Stimulated activated CD8-positive, alpha-beta memory T cell treated with anti-CD3 and anti-CD28 coated beads, Interleukin-2, amount 100 ng/mL, for 48 hours (primary cell): ENCODE results near the gene FGFR3.
"Not testable (repeated sequence)": the region's sequence is repeated elsewhere in the genome, so short reads cannot be mapped to it uniquely, and the experiment has no call there.

Experiments
- DNase-seq, 2 donors: peaks; one replicate each; pipeline ENCODE4 v3.0.0-alpha.2; 2020; ENCODE audit warnings: low read depth in 2 of 2

Gene FGFR3

DNA sequence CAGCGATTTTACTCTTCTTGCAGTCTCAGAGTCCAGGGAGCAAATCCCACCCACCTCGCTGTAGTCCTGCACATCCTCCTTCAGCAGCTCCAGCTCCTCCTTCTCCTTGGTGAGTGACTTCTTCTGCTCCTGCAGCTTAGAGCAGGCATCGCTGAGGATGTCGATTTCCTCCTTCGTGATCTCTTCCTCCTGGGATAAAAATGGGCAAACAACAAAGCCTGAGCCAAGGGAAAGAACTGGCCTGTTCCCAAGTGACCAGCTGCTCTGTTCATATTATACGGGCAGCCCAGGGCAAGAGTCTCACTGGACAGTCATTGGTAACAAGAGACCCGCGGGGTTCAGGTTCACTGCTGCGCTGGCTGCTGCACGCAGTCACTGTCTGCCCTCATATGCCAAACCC lies 26.2 kb downstream of the FGFR3 start:
- no peak for DNase-seq

- DNase-seq: no peak
These were observed 26.7 kb downstream of the FGFR3 start for GRCh38 chr4:1819816-1820215.

DNA sequence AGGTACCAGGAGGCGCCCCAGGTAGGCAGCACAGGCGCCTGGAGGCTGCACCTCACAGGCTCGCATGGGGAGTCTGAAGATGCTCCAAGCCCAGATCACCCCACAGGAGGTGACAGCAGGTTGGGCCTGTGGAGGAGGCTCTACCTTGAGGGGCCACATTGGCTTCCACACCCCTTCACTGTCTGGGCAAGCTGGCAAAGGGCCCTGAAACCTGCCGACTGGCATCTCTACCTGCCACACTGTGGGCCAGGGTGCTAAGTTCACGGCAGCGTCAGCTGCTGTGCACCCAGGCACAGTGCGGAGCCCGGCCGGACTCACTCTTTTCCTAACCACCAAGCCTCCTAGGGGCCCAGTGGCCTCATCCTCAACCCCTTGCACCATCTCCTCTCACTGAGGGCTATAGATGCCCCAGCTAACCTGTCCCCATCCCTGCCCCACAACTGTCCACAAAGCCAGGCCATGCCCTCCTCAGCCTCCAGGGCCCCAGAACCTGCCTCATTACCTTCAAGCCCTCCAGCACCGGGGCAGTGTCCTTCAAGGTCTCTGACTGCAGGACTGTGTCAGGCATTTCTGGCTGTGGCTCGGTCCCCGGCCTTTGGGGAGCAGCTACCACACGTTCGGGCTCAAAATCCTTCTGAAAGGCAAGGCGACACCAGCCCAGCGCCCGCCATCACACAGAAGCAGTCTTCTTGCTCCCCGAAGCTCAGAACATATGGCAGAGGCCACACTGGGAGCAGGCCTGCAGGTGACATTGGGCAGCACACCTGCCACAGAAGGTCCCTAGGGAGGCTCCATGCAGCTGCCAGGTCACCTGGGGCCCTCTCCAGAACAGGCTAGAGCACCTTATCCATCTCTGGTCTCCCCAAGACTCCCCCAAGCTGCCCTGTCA lies 28.8 kb downstream of the FGFR3 start:
- no peak for DNase-seq

DNA sequence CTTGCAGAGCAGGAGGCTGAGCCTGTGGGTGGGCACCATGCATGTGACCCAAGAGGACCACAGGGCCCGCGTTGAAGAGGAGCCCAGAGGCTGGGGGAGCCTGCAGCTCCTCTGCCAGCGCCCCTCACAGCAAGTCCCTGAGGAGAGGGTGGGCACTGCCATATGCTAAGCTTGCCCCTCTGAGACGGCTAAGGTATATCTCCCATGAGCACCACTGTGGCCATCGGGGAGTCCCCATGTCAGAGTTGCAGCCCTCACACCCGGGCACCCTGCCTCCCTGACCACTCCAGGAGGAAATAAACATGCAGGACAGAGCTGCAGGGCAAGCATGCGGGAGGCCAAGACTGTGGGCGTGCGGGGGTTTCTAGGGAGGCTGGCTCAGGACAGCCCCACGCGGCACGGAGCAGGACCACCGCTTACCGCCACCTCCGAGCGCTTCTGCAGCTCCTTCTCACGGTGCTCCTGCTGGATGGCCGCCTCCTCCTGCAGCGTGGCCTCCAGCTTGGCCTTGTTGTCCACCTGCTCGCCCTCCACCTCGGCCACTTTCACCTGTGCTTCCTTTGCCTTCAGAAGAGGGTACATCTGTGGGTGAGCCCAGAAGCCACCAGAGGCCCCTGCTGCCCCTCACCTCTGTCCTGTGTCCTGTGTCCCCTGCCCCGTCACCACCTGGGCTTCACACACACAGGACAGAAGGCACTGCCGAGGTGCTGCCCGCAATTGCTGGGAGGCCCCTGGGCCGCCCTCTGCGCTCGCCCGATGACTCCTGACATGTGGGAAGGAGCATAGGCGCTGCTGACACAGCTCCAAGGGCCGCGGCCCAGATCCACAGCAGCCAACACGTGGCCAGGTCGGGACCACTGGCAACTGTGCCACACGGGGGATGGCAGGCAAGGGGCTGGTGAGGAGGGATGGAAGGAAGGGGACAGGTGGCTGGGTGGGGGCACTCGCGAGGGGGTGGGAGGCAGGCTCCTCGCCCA lies 29.8 kb downstream of the FGFR3 start:
- no peak for DNase-seq

- DNase-seq: no peak
These were observed 30.4 kb downstream of the FGFR3 start for GRCh38 chr4:1823545-1823932.

GRCh38 chr4:1824746-1825145 lies 31.7 kb downstream of the FGFR3 start:
- DNase-seq: no peak

GRCh38 chr4:1825326-1825725 lies 32.2 kb downstream of the FGFR3 start:
- DNase-seq: no peak

- DNase-seq: no peak
These were observed 33.6 kb downstream of the FGFR3 start for GRCh38 chr4:1826531-1827350.

DNA sequence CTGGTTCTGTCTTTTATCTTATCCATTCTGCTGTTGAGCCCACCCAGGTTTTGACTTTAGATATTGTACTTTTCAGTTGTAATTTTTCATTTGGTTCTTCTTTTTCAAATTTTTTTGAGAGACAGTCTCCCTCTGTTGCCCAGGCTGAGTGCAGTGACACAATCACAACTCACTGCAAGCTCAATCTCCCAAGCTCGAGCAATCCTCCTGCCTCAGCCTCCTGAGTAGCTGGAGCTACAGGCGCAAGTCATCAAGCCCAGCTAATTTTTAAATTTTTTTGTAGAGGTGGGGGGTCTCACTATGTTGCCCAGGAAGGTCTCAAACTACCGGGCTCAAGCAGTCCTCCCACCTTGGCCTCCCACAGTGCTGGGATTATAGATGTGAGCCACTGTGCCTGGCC lies 37.1 kb downstream of the FGFR3 start:
- DNase-seq: no peak

- no peak for DNase-seq
These were observed 37.6 kb downstream of the FGFR3 start for GRCh38 chr4:1830642-1831228.

- DNase-seq: no peak
These were observed 38.2 kb downstream of the FGFR3 start for GRCh38 chr4:1831331-1831730.

DNA sequence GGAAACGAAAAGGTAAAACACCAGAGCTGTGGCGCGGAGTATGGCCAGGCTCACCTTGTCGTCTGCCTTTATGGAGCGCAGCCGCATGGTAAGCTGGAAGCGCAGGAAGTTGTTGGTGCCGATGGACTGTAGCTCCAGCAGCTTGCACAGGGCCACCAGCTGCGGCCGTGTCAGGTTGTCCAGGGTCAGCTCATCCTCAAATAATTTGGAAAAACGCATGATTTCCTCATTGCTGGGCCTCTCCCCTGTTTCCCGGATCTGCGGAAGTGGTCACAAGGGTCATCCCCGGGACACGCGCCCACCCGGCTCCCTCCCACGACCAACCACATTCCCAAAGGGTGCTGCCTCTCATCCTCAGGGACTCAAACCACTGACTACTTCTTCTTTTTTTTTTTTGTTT lies 39.6 kb downstream of the FGFR3 start:
- no peak for DNase-seq

DNA sequence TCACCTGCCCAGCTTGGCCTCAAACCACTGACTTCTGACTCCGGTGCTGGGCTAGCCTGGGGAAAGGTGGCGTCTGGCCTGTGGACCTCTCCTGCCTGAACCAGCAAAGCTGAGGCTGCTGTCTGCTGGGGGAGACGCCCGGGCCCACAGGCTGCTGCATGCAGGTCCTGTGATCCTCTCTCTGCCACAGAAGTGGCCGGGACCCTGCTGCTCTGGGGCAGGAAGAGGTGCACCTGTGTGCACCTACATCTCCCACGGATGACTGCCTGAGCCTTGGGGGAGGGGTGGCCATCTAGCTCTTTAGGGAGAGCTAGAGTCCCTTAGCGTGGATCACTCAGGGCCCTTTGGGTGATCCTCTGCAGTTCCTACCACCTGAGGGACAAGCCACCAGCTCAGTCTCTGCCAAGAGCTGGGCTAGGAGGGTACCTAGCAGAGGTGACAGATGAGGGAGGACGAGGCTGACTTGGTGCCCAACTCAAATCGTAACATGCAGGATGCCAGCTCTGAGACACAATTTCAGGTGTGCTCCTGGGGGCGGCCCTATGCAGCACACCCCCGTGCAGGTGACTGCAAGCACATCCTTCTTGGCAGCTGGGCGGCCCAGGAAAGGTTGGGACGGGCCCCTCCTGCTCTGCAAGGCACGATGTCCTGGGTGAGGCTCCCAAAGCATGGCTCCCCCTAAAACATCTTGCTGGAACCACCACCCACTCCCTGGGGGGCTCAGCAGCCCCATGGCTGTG lies 40.4 kb downstream of the FGFR3 start:
- DNase-seq: no peak

DNA sequence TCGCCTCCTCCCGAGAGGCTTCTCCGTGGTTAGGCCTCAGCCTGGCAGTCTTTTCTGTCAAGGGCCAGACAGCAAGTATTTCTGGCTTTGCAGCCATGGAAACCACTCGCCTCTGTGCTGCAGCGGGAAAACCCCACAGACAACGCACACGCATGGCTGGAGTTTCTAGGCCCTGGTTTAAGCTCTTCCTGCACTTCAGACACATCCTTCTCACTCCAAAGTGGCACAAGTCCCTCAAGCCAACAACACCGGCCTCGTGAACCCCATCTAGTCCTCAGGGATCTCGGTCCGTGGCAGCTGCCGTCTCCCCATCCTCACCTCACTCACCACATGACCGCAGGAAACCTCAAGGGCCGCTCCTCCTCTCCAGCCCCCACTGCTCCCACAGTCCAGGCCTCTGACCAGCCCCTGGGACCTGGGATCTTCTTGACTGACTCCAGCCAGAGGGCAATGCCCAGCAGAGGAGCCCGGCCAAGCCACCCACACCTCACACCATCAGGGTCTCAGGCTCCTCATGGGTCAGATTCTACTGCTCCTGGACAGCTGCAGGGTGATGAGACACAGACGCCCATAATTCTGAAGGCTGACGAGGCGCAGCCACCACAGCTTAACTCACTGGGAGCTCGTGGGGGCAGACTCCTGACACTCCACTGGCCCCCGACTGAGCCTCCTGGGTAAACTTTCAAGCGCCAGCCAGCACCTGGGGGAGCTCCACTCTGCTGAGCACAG lies 41.1 kb downstream of the FGFR3 start:
- DNase-seq: no peak

DNA sequence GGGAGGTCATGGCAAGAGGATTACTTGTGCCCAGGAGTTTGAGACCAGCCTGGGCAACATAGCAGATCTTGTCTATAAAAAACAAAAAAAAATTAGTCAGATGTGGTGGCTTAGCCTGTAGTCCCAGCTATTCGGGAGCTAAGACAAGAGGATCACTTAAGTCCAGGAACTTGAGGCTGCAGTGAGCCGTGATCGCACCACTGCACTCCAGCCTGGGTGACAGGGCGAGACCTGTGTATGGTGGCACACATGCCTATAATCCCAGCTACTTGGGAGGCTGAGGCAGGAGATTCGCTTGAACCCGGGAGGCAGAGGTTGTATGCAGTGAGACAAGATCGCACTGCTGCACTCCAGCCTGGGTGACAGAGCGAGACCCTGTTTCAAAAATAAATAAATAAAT lies 42.7 kb downstream of the FGFR3 start:
- not testable (repeated sequence) for DNase-seq

- no peak for DNase-seq
These were observed 43.6 kb downstream of the FGFR3 start for GRCh38 chr4:1836650-1837049.

- DNase-seq: no peak
These were observed 44.0 kb downstream of the FGFR3 start for GRCh38 chr4:1837069-1837468.

GRCh38 chr4:1839282-1839681 lies 46.2 kb downstream of the FGFR3 start:
- no peak for DNase-seq

DNA sequence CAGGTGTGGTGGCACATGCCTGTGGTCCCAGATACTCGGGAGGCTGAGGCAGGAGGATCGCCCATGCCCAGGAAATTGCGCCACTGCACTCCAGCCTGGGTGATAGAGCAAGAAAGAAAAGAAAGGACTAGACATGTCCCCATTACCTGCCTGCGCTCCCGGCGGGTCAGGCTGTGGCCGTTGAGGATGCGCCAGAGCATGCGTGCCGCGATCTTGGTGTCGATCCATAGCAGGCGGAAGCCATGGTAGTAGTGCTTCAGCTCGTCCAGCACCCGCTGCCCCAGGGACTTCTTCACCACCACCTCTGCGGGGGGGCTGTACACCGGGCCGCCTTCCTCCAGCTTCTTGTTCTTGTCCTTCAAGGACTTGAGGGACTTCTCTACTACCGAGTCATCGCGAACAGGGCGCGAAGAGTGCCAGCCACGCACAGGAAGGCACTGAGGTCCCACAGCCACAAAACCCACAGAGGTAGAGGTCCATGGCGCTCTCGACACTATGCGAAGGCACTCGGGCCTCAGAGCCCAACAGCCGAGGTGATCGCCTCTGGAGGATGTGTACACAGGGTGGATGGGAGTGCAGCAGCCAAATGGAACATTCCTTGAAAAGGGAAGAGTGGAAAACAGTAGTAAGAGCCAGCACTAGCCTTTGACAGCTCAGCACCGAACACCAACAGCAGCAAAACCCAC lies 48.3 kb downstream of the FGFR3 start:
- DNase-seq: no peak

GRCh38 chr4:1841887-1842210 lies 48.8 kb downstream of the FGFR3 start:
- no peak for DNase-seq
